Ovary (tissue), 9 donors: ENCODE results near the gene ADGRB3. TPM values are rescaled to one million over a fixed set of nuclear protein-coding genes. Genes with fewer than 3 reads are reported as not detected.

ENCODE experiments used
- DNase-seq, 5 donors: peaks; one replicate each; pipeline ENCODE4 v3.0.0-alpha.2; 2019 to 2020
- H3K27ac ChIP-seq, 2 donors: fragments of 200-600 bp; one replicate each; pipeline versions ENCODE4 v1.5.1 to v1.8.0; 2019 to 2022
- H3K27me3 ChIP-seq: fragments of 200-600 bp; one replicate; pipeline ENCODE4 v1.8.0; 2022
- H3K36me3 ChIP-seq: fragments of 200-600 bp; sonication (generic); one replicate; pipeline ENCODE4 v1.5.1; 2019
- H3K4me1 ChIP-seq: one replicate; pipeline ENCODE4 v1.8.1; 2013; ENCODE audit warnings: mild to moderate bottlenecking, moderate library complexity; ENCODE audit not compliant: insufficient read depth
- H3K4me3 ChIP-seq: fragments of 200-600 bp; sonication (generic); one replicate; pipeline ENCODE4 v1.5.1; 2017
- H3K9me3 ChIP-seq, 2 donors: fragments of 200-600 bp in 1 of 2; sonication (generic) in 1 of 2; one replicate each; pipeline versions ENCODE4 v1.5.1 to v1.8.1; 2013 to 2019; ENCODE audit warnings: mild to moderate bottlenecking in 1 of 2, moderate library complexity in 1 of 2
- EP300 ChIP-seq: sonication (generic); formaldehyde crosslinking; IDR thresholded peaks from one replicate; pipeline ENCODE4 v1.6.1; 2017; ENCODE audit warnings: antibody characterized with exemption
- POLR2A ChIP-seq: fragments of 450-650 bp; IDR thresholded peaks from one replicate; pipeline ENCODE4 v1.6.1; 2017; ENCODE audit warnings: antibody characterized with exemption, mild to moderate bottlenecking, moderate library complexity
- WGBS, 3 donors: extraction: QIAGEN DNeasy Blood & Tissue Kit in 1 of 3; methylation state at CpG; one replicate each; pipeline versions ENCODE4 v1.1.5 to v1.1.7; 2013 to 2017; 5-methylcytosine and 5-hydroxymethylcytosine counted together
- intact Hi-C, 4 donors: fragments of 100-400 bp; cut with DNase I; formaldehyde crosslinking; loops; one replicate each; pipeline versions ENCODE4 v1.11.0 to v1.15.1; 2022 to 2023
- polyA plus RNA-seq, 2 donors: library from polyadenylated mRNA; stranded (reverse); fragments of 200-250 nt in 1 of 2; fragments of 350-450 nt in 1 of 2; fragmentation: Illumina TruSeq in 1 of 2; extraction: RNeasy Lipid Tissue Mini Kit (QIAGEN cat#74804) in 1 of 2; gene quantifications; one replicate each; pipeline ENCODE4 v1.2.3, GENCODE V29; 2013 to 2014
- total RNA-seq, 7 donors: library from RNA; depleted of rRNA in 2 of 7; stranded (reverse); fragments of >200 nt in 2 of 7; fragmentation: NEBNext Ultra II Directional in 3 of 7; extraction: Animal tissue kit (Norgen Biotek cat#: 25700) in 3 of 7; gene quantifications; one replicate each; pipeline versions ENCODE4 v1.1.0 to v1.2.4, GENCODE V29; 2016 to 2023
- TF ChIP-seq, protein P1 (sequence below), 3 donors: fragments of 450-650 bp in 2 of 3; fragments of 200-600 bp in 1 of 3; IDR thresholded peaks; one replicate each; pipeline versions ENCODE4 v1.5.1 to v1.8.0; 2016 to 2022; ENCODE audit warnings: antibody characterized with exemption in 3 of 3, mild to moderate bottlenecking in 1 of 3
- donor health status: DM: no; HTN: no; CAD: no; lungs with moderate emphysema.
- donor health status: DM: no; HTN: no; CAD: no.
- donor health status: Bipolar disorder and iron deficiency.
- donor health status: DM: yes; HTN: yes; CAD: no.
- donor health status: DM: no; HTN: no; CAD: no.
- donor health status: DM: yes; HTN: yes; CAD: no.

Gene ADGRB3
- total and polyA plus RNA-seq, 9 donors, result 0.28 to 3.0 (median 1.4) TPM

DNA sequence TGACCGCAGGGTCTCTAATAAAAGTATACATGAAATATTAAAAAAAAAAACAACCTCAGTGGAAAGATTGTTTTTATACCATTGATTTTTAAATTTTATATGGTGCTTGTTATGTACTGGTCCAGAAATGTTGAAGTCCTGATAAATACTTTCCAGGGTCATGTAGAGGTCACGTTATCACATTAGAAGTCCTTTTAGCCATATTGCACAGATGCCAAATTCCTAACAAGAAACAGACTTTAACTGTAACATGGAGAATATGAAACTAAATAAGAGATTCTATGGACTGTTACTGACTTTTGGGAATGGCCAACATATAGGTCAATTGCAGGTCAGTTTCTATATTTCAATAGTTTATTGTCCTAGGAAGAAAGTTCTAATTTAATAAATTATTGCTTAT lies 89.0 kb downstream of the ADGRB3 start:
- no peak for TF ChIP-seq POLR2A
- TF ChIP-seq, protein P1, sequence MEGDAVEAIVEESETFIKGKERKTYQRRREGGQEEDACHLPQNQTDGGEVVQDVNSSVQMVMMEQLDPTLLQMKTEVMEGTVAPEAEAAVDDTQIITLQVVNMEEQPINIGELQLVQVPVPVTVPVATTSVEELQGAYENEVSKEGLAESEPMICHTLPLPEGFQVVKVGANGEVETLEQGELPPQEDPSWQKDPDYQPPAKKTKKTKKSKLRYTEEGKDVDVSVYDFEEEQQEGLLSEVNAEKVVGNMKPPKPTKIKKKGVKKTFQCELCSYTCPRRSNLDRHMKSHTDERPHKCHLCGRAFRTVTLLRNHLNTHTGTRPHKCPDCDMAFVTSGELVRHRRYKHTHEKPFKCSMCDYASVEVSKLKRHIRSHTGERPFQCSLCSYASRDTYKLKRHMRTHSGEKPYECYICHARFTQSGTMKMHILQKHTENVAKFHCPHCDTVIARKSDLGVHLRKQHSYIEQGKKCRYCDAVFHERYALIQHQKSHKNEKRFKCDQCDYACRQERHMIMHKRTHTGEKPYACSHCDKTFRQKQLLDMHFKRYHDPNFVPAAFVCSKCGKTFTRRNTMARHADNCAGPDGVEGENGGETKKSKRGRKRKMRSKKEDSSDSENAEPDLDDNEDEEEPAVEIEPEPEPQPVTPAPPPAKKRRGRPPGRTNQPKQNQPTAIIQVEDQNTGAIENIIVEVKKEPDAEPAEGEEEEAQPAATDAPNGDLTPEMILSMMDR (IDR thresholded peaks at IDR 0.05), result no peak
- no peaks in the 10 kb centered on the region for H3K36me3 ChIP-seq
- no peak overlapping the region for H3K27ac ChIP-seq
- H3K9me3 ChIP-seq, result no peaks in the 10 kb centered on the region
- 73 to 77% (median 77%) methylated on average over 2 of the region's 2 CpGs for WGBS, 3 donors
- no peak overlapping the region for H3K4me3 ChIP-seq
- no peaks in the 10 kb centered on the region for H3K27me3 ChIP-seq
- no peak for DNase-seq
- no peaks in the 10 kb centered on the region for H3K4me1 ChIP-seq
- intact Hi-C loops, result no loop called here

GRCh38 chr6:68726337-68726736 lies 91.3 kb downstream of the ADGRB3 start:
- Histone ChIP-seq H3K4me3 (no peak overlapping the region), H3K9me3 (no peaks in the 10 kb centered on the region), H3K36me3 (no peaks in the 10 kb centered on the region), H3K27ac (no peak overlapping the region), H3K4me1 (no peaks in the 10 kb centered on the region), H3K27me3 (no peaks in the 10 kb centered on the region)
- no peak for DNase-seq
- intact Hi-C loops, result no loop called here
- no peak for TF ChIP-seq EP300
- no peak for TF ChIP-seq POLR2A
- TF ChIP-seq, protein P1 (IDR thresholded peaks at IDR 0.05), result no peak

DNA sequence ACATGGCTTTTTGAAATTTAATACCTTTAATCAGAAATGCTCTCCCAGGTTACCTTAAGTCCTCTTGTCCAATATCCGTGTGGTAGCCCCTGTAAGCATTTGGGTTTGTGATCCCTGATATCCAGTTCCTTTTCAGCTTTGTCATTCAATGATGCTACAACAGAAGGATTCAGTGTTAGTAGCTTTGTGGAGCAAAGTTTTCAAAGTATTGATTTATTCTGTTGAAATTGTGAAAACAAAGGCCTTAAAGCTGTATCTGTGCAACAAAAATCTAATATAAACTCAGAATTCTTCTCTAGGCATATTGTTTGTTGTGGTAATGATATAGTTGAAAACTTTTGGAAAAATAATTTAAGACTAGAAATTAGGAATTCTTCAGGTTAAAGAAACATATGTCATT lies 91.9 kb downstream of the ADGRB3 start:
- Histone ChIP-seq H3K9me3 (no peaks in the 10 kb centered on the region), H3K27ac (no peak overlapping the region), H3K4me3 (no peak overlapping the region), H3K36me3 (no peaks in the 10 kb centered on the region), H3K27me3 (no peaks in the 10 kb centered on the region), H3K4me1 (no peaks in the 10 kb centered on the region)
- 83 to 95% (median 89%) methylated on average over 1 of the region's 1 CpG for WGBS, 3 donors
- intact Hi-C loops, result no loop called here
- TF ChIP-seq EP300 (no peak), POLR2A (no peak)
- TF ChIP-seq, protein P1 (IDR thresholded peaks at IDR 0.05), result no peak
- no peak for DNase-seq

GRCh38 chr6:68727699-68728098 lies 92.6 kb downstream of the ADGRB3 start:
- no peak for TF ChIP-seq EP300
- TF ChIP-seq, protein P1 (IDR thresholded peaks at IDR 0.05), result no peak
- TF ChIP-seq POLR2A, result no peak
- Histone ChIP-seq H3K36me3 (no peaks in the 10 kb centered on the region), H3K9me3 (no peaks in the 10 kb centered on the region), H3K27me3 (no peaks in the 10 kb centered on the region), H3K4me3 (no peak overlapping the region), H3K4me1 (no peaks in the 10 kb centered on the region), H3K27ac (no peak overlapping the region)
- no peak for DNase-seq
- 44 to 67% (median 58%) methylated on average over 1 of the region's 1 CpG for WGBS, 3 donors
- intact Hi-C loops, result no loop called here
